Coronary artery (tissue), 2 donors: ENCODE measurements around the gene MON1A.
"Not testable (repeated sequence)": the region's sequence is repeated elsewhere in the genome, so short reads cannot be mapped to it uniquely, and the experiment has no call there.

Experiments used
- DNase-seq: peaks from one replicate; pipeline ENCODE4 v3.0.0-alpha.2; 2017; ENCODE audit warnings: low spot score
- H3K27ac ChIP-seq, 2 donors: fragments of 200-600 bp; sonication (generic); one replicate each; pipeline ENCODE4 v1.5.1; 2016 to 2019
- H3K4me3 ChIP-seq: fragments of 200-600 bp; sonication (generic); 2 replicates; pipeline ENCODE4 v1.5.1; 2016; ENCODE audit warnings: mild to moderate bottlenecking, moderate library complexity
- CTCF ChIP-seq: fragments of 200-600 bp; sonication (generic); IDR thresholded peaks from one replicate; pipeline ENCODE4 v1.5.1; 2019; ENCODE audit warnings: antibody characterized with exemption

Gene MON1A

GRCh38 chr3:49930922-49931321 is 1.3 kb upstream of the MON1A start:
- no peak for TF ChIP-seq CTCF
- H3K4me3 ChIP-seq = no peak overlapping the region
- H3K27ac ChIP-seq = no peak overlapping the region
- no peak for DNase-seq

GRCh38 chr3:49930168-49930690 is 618 bp upstream of the MON1A start:
- DNase-seq = no peak
- H3K4me3 ChIP-seq = peak overlapping the region; percentile 87
- TF ChIP-seq CTCF = no peak
- peak overlapping the region; percentile 76 to 89 for H3K27ac ChIP-seq

GRCh38 chr3:49928481-49929017 is 1.1 kb downstream of the MON1A start:
- TF ChIP-seq CTCF = no peak
- H3K4me3 ChIP-seq = peak overlapping the region; percentile 87
- DNase-seq = no peak
- no peak overlapping the region for H3K27ac ChIP-seq

- no peak for TF ChIP-seq CTCF
- no peak for DNase-seq
- Histone ChIP-seq H3K4me3 (no peak overlapping the region), H3K27ac (no peak overlapping the region)
Measured at GRCh38 chr3:49927798-49928197, 1.8 kb downstream of the MON1A start.

GRCh38 chr3:49926117-49926728 is 3.4 kb downstream of the MON1A start:
- Histone ChIP-seq H3K27ac (no peak overlapping the region), H3K4me3 (no peak overlapping the region)
- no peak for TF ChIP-seq CTCF
- DNase-seq = no peak

GRCh38 chr3:49925485-49925884 is 4.1 kb downstream of the MON1A start:
- no peak for DNase-seq
- no peak overlapping the region for H3K27ac ChIP-seq
- TF ChIP-seq CTCF = no peak
- H3K4me3 ChIP-seq = no peak overlapping the region

- no peak for TF ChIP-seq CTCF
- Histone ChIP-seq H3K4me3 (no peak overlapping the region), H3K27ac (no peak overlapping the region)
- no peak for DNase-seq
Measured at GRCh38 chr3:49924683-49925082, 4.9 kb downstream of the MON1A start.

- H3K27ac ChIP-seq, DNase-seq, H3K4me3 ChIP-seq: not testable (repeated sequence)
Measured at GRCh38 chr3:49917806-49918590, 11.6 kb downstream of the MON1A start.
